Kidney epithelial cell (primary cell): Measurements from ENCODE around the gene SLC41A2. TPM values are rescaled to one million over a fixed set of nuclear protein-coding genes. Genes with fewer than 3 reads are reported as not detected.

ENCODE experiments used
- DNase-seq: peaks from one replicate; pipeline ENCODE4 v3.0.0-alpha.2; 2010; ENCODE audit warnings: low read depth
- H3K27me3 ChIP-seq: 2 replicates; pipeline ENCODE4 v1.6.0; 2011; ENCODE audit warnings: low read length; ENCODE audit not compliant: control insufficient read depth, insufficient read depth
- H3K36me3 ChIP-seq: 2 replicates; pipeline ENCODE4 v1.5.1; 2011; ENCODE audit warnings: low read length; ENCODE audit not compliant: control insufficient read depth, insufficient read depth
- H3K4me3 ChIP-seq: 2 replicates; pipeline ENCODE4 v1.5.1; 2011; ENCODE audit warnings: low read depth, mild to moderate bottlenecking, control low read depth, low read length
- CTCF ChIP-seq: IDR thresholded peaks from 2 replicates; pipeline ENCODE4 v1.5.1; 2011; ENCODE audit warnings: mild to moderate bottlenecking, moderate library complexity, low read length, control low read depth, inconsistent platforms; ENCODE audit not compliant: insufficient read depth, poor library complexity, severe bottlenecking
- total RNA-seq: library from RNA; depleted of rRNA; stranded (reverse); fragments of >200 nt; gene quantifications from 2 replicates; pipeline ENCODE4 v1.2.3, GENCODE V29; 2015

The SLC41A2 gene
- total RNA-seq, 1 donor from 2014 or later = 26.3 TPM

- no peaks in the 10 kb centered on the region for H3K27me3 ChIP-seq
- TF ChIP-seq CTCF = no peak
- H3K36me3 ChIP-seq = no peaks in the 10 kb centered on the region
- H3K4me3 ChIP-seq = no peak overlapping the region
- no peak for DNase-seq
Measured at GRCh38 chr12:104921340-104921739, 36.8 kb downstream of the SLC41A2 start.

- no peaks in the 10 kb centered on the region for H3K36me3 ChIP-seq
- no peak for DNase-seq
- no peak for TF ChIP-seq CTCF
- no peak overlapping the region for H3K4me3 ChIP-seq
- H3K27me3 ChIP-seq = no peaks in the 10 kb centered on the region
Measured at GRCh38 chr12:104911942-104912341, 46.1 kb downstream of the SLC41A2 start.

- no peak overlapping the region for H3K4me3 ChIP-seq
- no peak for TF ChIP-seq CTCF
- H3K27me3 ChIP-seq = no peaks in the 10 kb centered on the region
- H3K36me3 ChIP-seq = no peaks in the 10 kb centered on the region
- DNase-seq = no peak
Measured at GRCh38 chr12:104910196-104910840, 47.8 kb downstream of the SLC41A2 start.

GRCh38 chr12:104909761-104910160 lies 48.3 kb downstream of the SLC41A2 start:
- H3K27me3 ChIP-seq = no peaks in the 10 kb centered on the region
- DNase-seq = no peak
- no peaks in the 10 kb centered on the region for H3K36me3 ChIP-seq
- no peak for TF ChIP-seq CTCF
- no peak overlapping the region for H3K4me3 ChIP-seq

Other genes with a start within 250 kb of the SLC41A2 start
- 9.9 and 10.5 TPM in 2 replicates for gene NOPCHAP1, start 28.0 kb upstream of the SLC41A2 start, total RNA-seq
- gene ALDH1L2, start 126.2 kb upstream of the SLC41A2 start, total RNA-seq = 15.0 and 15.5 TPM in 2 replicates
- gene WASHC4, start 149.4 kb upstream of the SLC41A2 start, total RNA-seq = 60.4 and 61.4 TPM in 2 replicates